IMR-90 (cell line): ENCODE measurements around the gene PCDHGA2. TPM values are rescaled to one million over a fixed set of nuclear protein-coding genes. Genes with fewer than 3 reads are reported as not detected.

Experiments
- ATAC-seq: fragments of 200-7000 bp; cut with Tn5 transposase; 2 replicates; pipeline ENCODE4 v1.9.1; 2020; ENCODE audit warnings: low read depth, mild to moderate bottlenecking, moderate library complexity
- BruUV-seq: library from RNA; stranded (reverse); fragments of 400-500 nt; replicated peaks from 2 replicates; lab custom pipeline; 2021; lab: Mats Ljungman, UMichigan
- CTCF ChIA-PET: fragments of 300-600 bp; formaldehyde crosslinking; extraction: SDS; loops from one replicate; lab custom pipeline; 2021; ENCODE audit warnings: antibody characterized with exemption; lab: Yijun Ruan, JAX
- POLR2A ChIA-PET: fragments of 300-600 bp; sonication (Branson Sonifier 250); formaldehyde crosslinking; loops from one replicate; lab custom pipeline; 2022; ENCODE audit warnings: antibody characterized with exemption; ENCODE audit not compliant: unreplicated experiment; lab: Charles Lee
- DNase-seq: peaks from one replicate; pipeline ENCODE4 v3.0.0; 2013
- H2AFZ ChIP-seq: replicated peaks from 2 replicates; pipeline ENCODE3; 2013; ENCODE audit warnings: low read length, mild to moderate bottlenecking; ENCODE audit not compliant: poor library complexity
- H2AK5ac ChIP-seq: 2 replicates; pipeline ENCODE4 v1.6.1; 2013; ENCODE audit warnings: low read depth, low read length, inconsistent platforms
- H2AK9ac ChIP-seq: replicated peaks from 2 replicates; pipeline ENCODE3; 2013; ENCODE audit warnings: mild to moderate bottlenecking, low read depth, low read length, moderate library complexity; ENCODE audit not compliant: poor library complexity
- H2BK120ac ChIP-seq: 2 replicates; pipeline ENCODE4 v1.6.1; 2013; ENCODE audit warnings: low read depth, low read length, inconsistent platforms
- H2BK15ac ChIP-seq: 3 replicates; pipeline ENCODE4 v1.6.1; 2013; ENCODE audit warnings: low read depth, low read length, inconsistent platforms
- H2BK20ac ChIP-seq: 2 replicates; pipeline ENCODE4 v1.6.1; 2013; ENCODE audit warnings: low read depth, mild to moderate bottlenecking, inconsistent platforms, low read length, moderate library complexity
- H2BK5ac ChIP-seq: 2 replicates; pipeline ENCODE4 v1.6.1; 2013; ENCODE audit warnings: mild to moderate bottlenecking, low read depth, low read length, inconsistent platforms; ENCODE audit not compliant: poor library complexity, severe bottlenecking
- H3K14ac ChIP-seq: replicated peaks from 2 replicates; pipeline ENCODE4 v1.6.1; 2013; ENCODE audit warnings: low read depth, low read length, inconsistent platforms
- H3K18ac ChIP-seq: 2 replicates; pipeline ENCODE4 v1.6.1; 2013; ENCODE audit warnings: low read depth, low read length, control low read depth
- H3K23ac ChIP-seq: 2 replicates; pipeline ENCODE4 v1.6.1; 2013; ENCODE audit warnings: low read depth, low read length, inconsistent platforms
- H3K27ac ChIP-seq: 2 replicates; pipeline ENCODE4 v1.5.1; 2013; ENCODE audit warnings: mild to moderate bottlenecking, control low read depth, low read length; ENCODE audit not compliant: insufficient read depth
- H3K27me3 ChIP-seq: 2 replicates; pipeline ENCODE4 v1.6.1; 2013; ENCODE audit warnings: low read length; ENCODE audit not compliant: control insufficient read depth, insufficient read depth
- H3K36me3 ChIP-seq: 2 replicates; pipeline ENCODE4 v1.6.1; 2013; ENCODE audit warnings: low read length, mixed read lengths; ENCODE audit not compliant: control insufficient read depth, insufficient read depth
- H3K4ac ChIP-seq: 2 replicates; pipeline ENCODE4 v1.6.1; 2013; ENCODE audit warnings: low read depth, low read length, inconsistent platforms
- H3K4me1 ChIP-seq: 2 replicates; pipeline ENCODE4 v1.6.1; 2013; ENCODE audit warnings: low read length, mixed read lengths; ENCODE audit not compliant: control insufficient read depth, insufficient read depth
- H3K4me2 ChIP-seq: 2 replicates; pipeline ENCODE4 v1.6.1; 2013; ENCODE audit warnings: low read depth, mild to moderate bottlenecking, control low read depth, low read length, moderate library complexity
- H3K4me3 ChIP-seq: 2 replicates; pipeline ENCODE4 v1.5.1; 2013; ENCODE audit warnings: low read depth, mild to moderate bottlenecking, control low read depth, low read length, moderate library complexity; ENCODE audit not compliant: insufficient read depth
- H3K56ac ChIP-seq: 2 replicates; pipeline ENCODE4 v1.6.1; 2013; ENCODE audit warnings: low read length, inconsistent platforms; ENCODE audit not compliant: insufficient read depth; ENCODE audit errors: extremely low read depth
- H3K79me1 ChIP-seq, 2 experiments: 2 replicates each; pipeline ENCODE4 v1.6.1; 2013; ENCODE audit warnings: low read length in 2 of 2, inconsistent platforms in 1 of 2, low read depth in 1 of 2
- H3K9ac ChIP-seq: 2 replicates; pipeline ENCODE4 v1.6.1; 2013; ENCODE audit warnings: low read depth, low read length, control low read depth
- H3K9me1 ChIP-seq: 2 replicates; pipeline ENCODE4 v1.6.1; 2013; ENCODE audit warnings: low read length, inconsistent platforms; ENCODE audit not compliant: insufficient read depth
- H3K9me3 ChIP-seq: 2 replicates; pipeline ENCODE4 v1.6.1; 2013; ENCODE audit warnings: low read length; ENCODE audit not compliant: control insufficient read depth, insufficient read depth
- H4K20me1 ChIP-seq: 2 replicates; pipeline ENCODE4 v1.6.1; 2013; ENCODE audit warnings: low read length, inconsistent platforms; ENCODE audit not compliant: insufficient read depth
- H4K5ac ChIP-seq: 2 replicates; pipeline ENCODE4 v1.6.1; 2013; ENCODE audit warnings: mild to moderate bottlenecking, low read depth, low read length, control low read depth
- H4K8ac ChIP-seq, 2 experiments: 2 replicates each; pipeline ENCODE4 v1.6.1; 2013; ENCODE audit warnings: low read depth in 2 of 2, low read length in 2 of 2, control low read depth in 1 of 2, inconsistent platforms in 1 of 2
- H4K91ac ChIP-seq: 2 replicates; pipeline ENCODE4 v1.6.1; 2013; ENCODE audit warnings: low read depth, low read length, inconsistent platforms; ENCODE audit not compliant: insufficient read depth
- BHLHE40 ChIP-seq: fragments of 150-350 bp; IDR thresholded peaks from 2 replicates; pipeline ENCODE4 v1.6.1; 2016; ENCODE audit warnings: mild to moderate bottlenecking, low read depth, low read length
- CEBPB ChIP-seq: IDR thresholded peaks from 2 replicates; pipeline ENCODE4 v1.6.1; 2012; ENCODE audit warnings: low read depth, low read length, improper control_type of control experiment
- CHD1 ChIP-seq: IDR thresholded peaks from 2 replicates; pipeline ENCODE4 v1.6.1; 2012; ENCODE audit warnings: low read depth, low read length, improper control_type of control experiment
- CTCF ChIP-seq: conservative IDR thresholded peaks from 2 replicates; pipeline ENCODE4 v1.5.1; 2012; ENCODE audit warnings: mild to moderate bottlenecking, low read depth, low read length, improper control_type of control experiment
- ELK1 ChIP-seq: fragments of 150-350 bp; IDR thresholded peaks from 2 replicates; pipeline ENCODE4 v1.6.1; 2016; ENCODE audit warnings: low read depth, mild to moderate bottlenecking, low read length, moderate library complexity, borderline replicate concordance
- FOS ChIP-seq: fragments of 150-350 bp; IDR thresholded peaks from 2 replicates; pipeline ENCODE4 v1.6.1; 2016; ENCODE audit warnings: low read depth, low read length
- MAFK ChIP-seq: IDR thresholded peaks from 2 replicates; pipeline ENCODE4 v1.6.1; 2012; ENCODE audit warnings: low read depth, low read length, improper control_type of control experiment
- MAZ ChIP-seq: IDR thresholded peaks from 2 replicates; pipeline ENCODE4 v1.6.1; 2012; ENCODE audit warnings: low read depth, mild to moderate bottlenecking, low read length, improper control_type of control experiment, moderate library complexity, borderline replicate concordance
- MXI1 ChIP-seq: IDR thresholded peaks from 2 replicates; pipeline ENCODE4 v1.6.1; 2012; ENCODE audit warnings: low read depth, mild to moderate bottlenecking, low read length, moderate library complexity, borderline replicate concordance
- NFE2L2 ChIP-seq: fragments of 150-350 bp; IDR thresholded peaks from 2 replicates; pipeline ENCODE4 v1.6.1; 2016; ENCODE audit warnings: low read depth, mild to moderate bottlenecking, low read length
- POLR2A ChIP-seq: IDR thresholded peaks from 2 replicates; pipeline ENCODE4 v1.6.1; 2012; ENCODE audit warnings: mild to moderate bottlenecking, low read depth, low read length
- RAD21 ChIP-seq: IDR thresholded peaks from 2 replicates; pipeline ENCODE4 v1.6.1; 2012; ENCODE audit warnings: low read length, improper control_type of control experiment
- RCOR1 ChIP-seq: IDR thresholded peaks from 2 replicates; pipeline ENCODE4 v1.6.1; 2012; ENCODE audit warnings: mild to moderate bottlenecking, low read length, improper control_type of control experiment; ENCODE audit not compliant: insufficient replicate concordance
- SMC3 ChIP-seq: fragments of 150-350 bp; IDR thresholded peaks from 2 replicates; pipeline ENCODE4 v1.6.1; 2016; ENCODE audit warnings: low read depth, mild to moderate bottlenecking, antibody characterized with exemption, low read length, moderate library complexity
- WGBS, 2 experiments: methylation state at CpG; one replicate each; pipeline versions ENCODE4 v1.1.5 to v1.1.7; 2013; ENCODE audit warnings: missing lambda C conversion rate in 2 of 2; ENCODE audit not compliant: insufficient read length in 1 of 2; ENCODE audit errors: extremely low coverage in 2 of 2; 5-methylcytosine and 5-hydroxymethylcytosine counted together
- dilution Hi-C: fragments of 300-500 bp; cut with HindIII; formaldehyde crosslinking; loops from one replicate; pipeline ENCODE4 v1.14.3; 2018; ENCODE audit warnings: low sequenced_read_pairs; ENCODE audit not compliant: unreplicated experiment
- in situ Hi-C: fragments of 300-500 bp; cut with MboI; formaldehyde crosslinking; loops from 3 replicates; pipeline ENCODE4 v1.14.3; 2019; ENCODE audit warnings: low sequenced_read_pairs, inconsistent platforms, mixed read lengths
- intact Hi-C: fragments of 100-400 bp; cut with micrococcal nuclease; formaldehyde crosslinking; loops from 2 replicates; pipeline ENCODE4 v1.10.0; 2022
- polyA plus RNA-seq, 3 experiments: library from polyadenylated mRNA; depleted of rRNA; stranded (reverse); fragments of >200 nt; gene quantifications; 2 replicates each; pipeline ENCODE4 v1.2.3, GENCODE V29; 2012; ENCODE audit warnings: low replicate concordance in 1 of 3
- total RNA-seq: library from RNA; depleted of rRNA; stranded (reverse); fragments of >200 nt; gene quantifications from 2 replicates; pipeline ENCODE4 v1.2.3, GENCODE V29; 2012
- TF ChIP-seq, protein P1 (sequence below): fragments of 150-350 bp; IDR thresholded peaks from 2 replicates; pipeline ENCODE4 v1.6.1; 2017; ENCODE audit warnings: mild to moderate bottlenecking, antibody characterized with exemption, low read length, low read depth

The PCDHGA2 gene
- total and polyA plus RNA-seq, 2 of the 4 experiments (the other 2 are of a cell fraction), result 3.4 to 3.6 TPM

DNA sequence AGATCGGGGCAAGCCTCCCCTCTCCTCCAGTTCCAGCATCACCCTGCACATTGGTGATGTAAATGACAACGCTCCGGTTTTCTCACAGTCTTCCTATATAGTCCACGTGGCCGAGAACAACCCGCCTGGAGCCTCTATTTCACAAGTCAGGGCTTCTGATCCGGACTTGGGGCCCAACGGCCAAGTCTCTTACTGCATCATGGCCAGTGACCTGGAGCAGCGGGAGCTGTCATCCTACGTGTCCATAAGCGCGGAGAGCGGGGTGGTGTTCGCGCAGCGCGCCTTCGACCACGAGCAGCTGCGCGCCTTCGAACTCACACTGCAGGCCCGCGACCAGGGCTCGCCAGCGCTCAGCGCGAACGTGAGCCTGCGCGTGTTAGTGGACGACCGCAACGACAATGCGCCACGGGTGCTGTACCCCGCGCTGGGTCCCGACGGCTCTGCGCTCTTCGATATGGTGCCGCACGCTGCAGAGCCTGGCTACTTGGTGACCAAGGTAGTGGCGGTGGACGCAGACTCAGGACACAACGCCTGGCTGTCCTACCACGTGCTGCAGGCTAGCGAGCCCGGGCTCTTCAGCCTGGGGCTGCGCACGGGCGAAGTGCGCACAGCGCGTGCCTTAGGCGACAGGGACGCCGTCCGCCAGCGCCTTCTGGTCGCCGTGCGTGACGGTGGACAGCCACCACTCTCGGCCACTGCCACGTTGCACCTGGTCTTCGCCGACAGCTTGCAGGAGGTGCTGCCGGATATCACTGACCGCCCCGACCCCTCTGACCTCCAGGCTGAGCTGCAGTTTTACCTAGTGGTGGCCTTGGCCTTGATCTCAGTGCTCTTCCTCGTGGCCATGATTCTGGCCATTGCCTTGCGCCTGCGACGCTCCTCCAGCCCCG lies 50.8 kb downstream of the PCDHGA2 start:
- peaks cover 53% of the 10 kb centered on the region for H3K9me3 ChIP-seq
- no peak overlapping the region for H2AK5ac ChIP-seq
- H2AFZ ChIP-seq, result no peak overlapping the region
- H3K36me3 ChIP-seq, result peaks cover 20% of the 10 kb centered on the region
- peaks cover 7% of the 10 kb centered on the region in 2 experiments; a peak in 3 of 4 replicates for H3K79me1 ChIP-seq
- H3K27me3 ChIP-seq, result no peaks in the 10 kb centered on the region
- no peak overlapping the region for H3K4ac ChIP-seq
- H3K23ac ChIP-seq, result no peak overlapping the region
- H2BK15ac ChIP-seq, result no peak overlapping the region
- H2BK120ac ChIP-seq, result no peak overlapping the region
- in situ Hi-C loops (no loop called here), intact Hi-C loops (no loop called here), dilution Hi-C loops (no loop called here)
- H3K4me2 ChIP-seq, result no peak overlapping the region
- no peak overlapping the region for H3K14ac ChIP-seq
- H4K91ac ChIP-seq, result no peak overlapping the region
- CTCF ChIA-PET, result no interaction called here
- H4K8ac ChIP-seq, result no peak overlapping the region
- no peak overlapping the region for H4K5ac ChIP-seq
- 44% methylated on average over 60 of the region's 77 CpGs; no CpG with 5 or more reads in 1 of the 2 experiments for WGBS, 2 experiments
- POLR2A ChIA-PET, result no interaction called here
- H3K9me1 ChIP-seq, result no peaks in the 10 kb centered on the region
- ATAC-seq (no peak), DNase-seq (no peak)
- no TSS peak for BruUV-seq
- no peak overlapping the region for H3K56ac ChIP-seq
- no peaks in the 10 kb centered on the region for H4K20me1 ChIP-seq
- no peak overlapping the region for H2AK9ac ChIP-seq
- no peak overlapping the region for H2BK5ac ChIP-seq
- peaks cover 1% of the 10 kb centered on the region; the same call in 1 of the 2 replicates for H3K4me1 ChIP-seq
- no peak overlapping the region for H3K4me3 ChIP-seq
- H3K18ac ChIP-seq, result no peak overlapping the region
- H3K9ac ChIP-seq, result no peak overlapping the region
- H2BK20ac ChIP-seq, result no peak overlapping the region
- H3K27ac ChIP-seq, result no peak overlapping the region
- TF ChIP-seq RCOR1, result no peak
- no peak for TF ChIP-seq RAD21
- no peak for TF ChIP-seq BHLHE40
- TF ChIP-seq, protein P1, sequence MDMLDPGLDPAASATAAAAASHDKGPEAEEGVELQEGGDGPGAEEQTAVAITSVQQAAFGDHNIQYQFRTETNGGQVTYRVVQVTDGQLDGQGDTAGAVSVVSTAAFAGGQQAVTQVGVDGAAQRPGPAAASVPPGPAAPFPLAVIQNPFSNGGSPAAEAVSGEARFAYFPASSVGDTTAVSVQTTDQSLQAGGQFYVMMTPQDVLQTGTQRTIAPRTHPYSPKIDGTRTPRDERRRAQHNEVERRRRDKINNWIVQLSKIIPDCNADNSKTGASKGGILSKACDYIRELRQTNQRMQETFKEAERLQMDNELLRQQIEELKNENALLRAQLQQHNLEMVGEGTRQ, result no peak
- TF ChIP-seq CHD1, result no peak
- no peak for TF ChIP-seq CTCF
- no peak for TF ChIP-seq POLR2A
- no peak for TF ChIP-seq MAZ
- TF ChIP-seq CEBPB, result no peak
- no peak for TF ChIP-seq ELK1
- no peak for TF ChIP-seq MAFK
- TF ChIP-seq NFE2L2, result no peak
- no peak for TF ChIP-seq SMC3
- no peak for TF ChIP-seq FOS
- TF ChIP-seq MXI1, result no peak
